WI38 (cell line): Measurements from ENCODE around the gene OR51I2.

ENCODE experiments used
- H3K4me3 ChIP-seq: 2 replicates; pipeline ENCODE4 v1.5.1; 2011; ENCODE audit warnings: low read depth, mild to moderate bottlenecking, control low read depth, low read length
- CTCF ChIP-seq: IDR thresholded peaks from 2 replicates; pipeline ENCODE4 v1.5.1; 2012; ENCODE audit warnings: low read depth, mild to moderate bottlenecking, control low read depth, low read length

Gene OR51I2

DNA sequence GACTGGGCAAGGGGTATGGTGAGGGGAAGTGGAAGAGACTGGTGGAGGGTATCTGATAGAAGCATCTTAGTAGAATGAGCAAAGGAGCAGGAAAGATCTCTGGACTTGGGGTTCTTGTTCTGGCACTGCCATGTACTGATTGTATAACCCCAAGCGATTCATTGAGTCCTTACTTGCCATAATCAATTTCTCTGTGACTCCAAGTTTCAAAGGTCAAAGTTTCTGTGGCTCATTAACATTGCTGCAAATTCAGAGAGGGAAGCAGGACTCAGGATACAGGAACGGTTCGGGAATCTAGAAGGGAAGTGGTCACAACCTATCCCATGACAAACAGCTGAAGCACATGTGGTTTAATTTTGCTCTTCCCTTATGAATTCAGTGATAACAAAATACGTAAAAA, 309 bp downstream of the OR51I2 start:
- no peak for TF ChIP-seq CTCF

DNA sequence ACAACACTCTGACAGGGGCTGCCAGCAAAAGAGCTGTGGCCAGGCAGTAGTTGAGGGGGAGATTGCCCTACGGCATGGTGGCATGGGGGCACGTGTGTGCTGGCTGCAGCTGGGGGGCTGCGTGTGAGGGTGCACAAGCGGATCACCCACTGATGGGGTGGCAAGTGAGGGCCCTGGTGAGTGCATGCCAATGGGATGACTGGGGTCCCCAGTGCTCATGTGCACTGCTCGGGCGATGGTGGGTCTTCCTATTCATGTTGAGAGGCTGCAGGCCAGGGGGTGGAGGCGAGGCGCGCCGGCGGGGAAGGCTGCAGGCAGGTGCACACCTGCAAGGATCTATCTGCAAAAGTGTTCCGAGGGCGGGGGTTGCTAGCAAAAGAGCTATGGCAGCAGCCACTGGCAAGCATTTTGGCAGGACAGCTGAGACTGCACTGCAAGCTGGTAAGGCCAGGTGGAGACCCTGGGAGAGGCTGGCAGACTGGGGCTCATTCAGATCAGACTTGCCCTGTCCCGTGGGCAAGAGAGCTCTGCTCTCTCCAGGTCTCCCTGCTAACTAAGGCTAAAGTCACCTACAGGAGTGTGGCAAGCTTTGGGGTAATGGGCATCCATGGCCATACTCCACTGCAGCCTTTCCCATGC, 12.0 kb downstream of the OR51I2 start:
- TF ChIP-seq CTCF = no peak
- H3K4me3 ChIP-seq = no peak overlapping the region

More for the DNA sequence above, 309 bp downstream of the OR51I2 start:
- H3K4me3 ChIP-seq = no peak overlapping the region

DNA sequence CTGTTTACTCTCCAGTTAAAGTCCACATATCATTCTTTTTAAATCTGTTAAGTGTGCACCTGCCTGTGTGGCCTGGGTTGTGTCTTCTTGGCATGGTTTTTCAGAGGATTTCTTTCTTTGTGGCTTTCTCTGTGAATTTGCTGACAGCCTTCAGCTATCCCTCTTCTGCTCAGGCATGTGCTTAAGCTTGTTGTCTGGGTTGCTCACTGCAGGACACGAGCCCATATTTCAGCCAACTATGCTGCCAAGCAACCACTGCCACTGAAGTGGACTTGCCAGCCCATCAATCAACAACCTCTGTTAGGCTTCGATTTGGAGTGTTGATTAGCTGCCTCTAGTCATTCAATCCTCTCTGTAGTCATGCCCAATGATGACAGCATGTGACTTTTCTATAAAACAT, 18.4 kb downstream of the OR51I2 start:
- TF ChIP-seq CTCF = no peak
- H3K4me3 ChIP-seq = no peak overlapping the region

DNA sequence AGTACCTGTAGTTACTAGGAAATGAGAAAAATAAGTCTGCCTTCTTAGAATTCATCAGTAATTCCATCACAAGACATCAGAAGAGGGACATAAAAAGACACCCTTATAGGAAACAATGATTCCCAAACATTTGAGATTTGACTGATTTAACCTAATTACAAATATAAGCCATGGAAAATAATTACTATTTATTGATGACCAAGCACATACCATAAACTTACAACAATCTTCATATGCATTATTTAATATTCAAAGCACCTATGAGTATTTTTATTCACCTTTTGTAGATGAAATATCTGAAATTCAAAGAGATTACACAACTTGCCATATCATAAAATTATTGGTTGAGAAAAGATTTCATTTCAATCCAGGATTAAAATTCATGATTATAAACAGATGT, 24.8 kb downstream of the OR51I2 start:
- TF ChIP-seq CTCF = no peak

DNA sequence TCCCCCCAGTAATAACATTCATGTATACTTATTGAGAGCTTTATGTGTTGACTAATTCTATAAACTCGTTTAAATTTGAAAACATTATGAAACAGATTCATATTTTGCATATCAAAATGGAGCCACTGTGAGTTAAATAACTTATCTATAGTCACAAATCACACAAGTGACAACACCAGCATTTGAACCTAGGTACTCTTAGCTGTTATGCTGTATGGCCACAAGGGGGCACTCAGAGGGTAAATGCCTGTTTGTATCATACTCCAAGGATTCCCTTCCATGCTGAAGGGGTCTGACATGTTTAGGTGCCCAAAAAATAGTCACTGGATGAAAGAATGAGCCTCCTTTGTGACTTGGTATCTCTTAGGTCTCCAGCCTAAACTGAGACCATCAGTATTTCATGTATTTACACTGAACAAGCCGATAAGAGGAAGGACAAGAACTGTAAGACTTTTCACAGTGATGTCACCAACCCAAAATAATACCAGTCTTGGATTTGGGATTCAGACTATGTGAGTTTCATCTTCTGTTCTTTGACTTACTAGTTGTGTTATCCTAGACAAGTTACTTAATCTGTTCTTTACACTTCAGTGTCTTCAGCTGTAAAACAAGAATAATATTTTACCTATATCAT, 27.2 kb downstream of the OR51I2 start:
- TF ChIP-seq CTCF = peak; percentile 79
- H3K4me3 ChIP-seq = no peak overlapping the region

More for the DNA sequence above, 24.8 kb downstream of the OR51I2 start:
- no peak overlapping the region for H3K4me3 ChIP-seq

DNA sequence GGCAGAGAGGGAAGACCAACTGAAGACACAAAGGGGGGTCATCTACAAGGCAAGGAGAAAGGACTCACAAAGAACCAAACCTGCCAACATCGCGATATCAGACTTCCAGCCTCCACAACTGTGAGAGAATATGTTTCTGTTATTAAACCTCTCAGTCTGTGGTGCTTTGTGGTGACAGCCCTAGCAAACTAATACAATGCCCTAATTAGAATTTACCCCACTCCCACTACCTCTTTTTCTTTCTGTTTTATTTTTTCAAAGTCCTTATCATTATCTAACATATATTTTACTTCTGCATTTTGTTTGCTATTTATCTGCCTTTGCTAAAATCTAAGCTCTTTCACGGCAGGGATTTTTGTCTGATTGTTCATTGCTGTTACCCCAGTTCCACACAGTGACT, 36.9 kb downstream of the OR51I2 start:
- H3K4me3 ChIP-seq = no peak overlapping the region
- TF ChIP-seq CTCF = no peak

- no peak for TF ChIP-seq CTCF
These were observed 37.3 kb downstream of the OR51I2 start for GRCh38 chr11:5486421-5486820.

More at GRCh38 chr11:5486421-5486820, 37.3 kb downstream of the OR51I2 start:
- no peak overlapping the region for H3K4me3 ChIP-seq
